H9 (cell line): ENCODE results near the gene CDC14A. TPM values are rescaled to one million over a fixed set of nuclear protein-coding genes. Genes with fewer than 3 reads are reported as not detected.

Source experiments
- DNase-seq: peaks from one replicate; pipeline ENCODE4 v3.0.0-alpha.2; 2017
- H2AFZ ChIP-seq: one replicate; pipeline ENCODE4 v1.6.1; 2013; ENCODE audit warnings: mild to moderate bottlenecking, low read length, control low read depth, moderate library complexity
- H2AK5ac ChIP-seq: 2 replicates; pipeline ENCODE4 v1.6.1; 2013; ENCODE audit warnings: low read length, control low read depth, mixed read lengths; ENCODE audit not compliant: insufficient read length
- H2BK120ac ChIP-seq: one replicate; pipeline ENCODE4 v1.6.1; 2013; ENCODE audit warnings: low read depth, mild to moderate bottlenecking, low read length, control low read depth, inconsistent platforms; ENCODE audit not compliant: poor library complexity, severe bottlenecking
- H2BK12ac ChIP-seq: 2 replicates; pipeline ENCODE4 v1.6.1; 2013; ENCODE audit warnings: low read length, control low read depth, mixed read lengths, low read depth; ENCODE audit not compliant: insufficient read length
- H2BK15ac ChIP-seq: 2 replicates; pipeline ENCODE4 v1.6.1; 2013; ENCODE audit warnings: low read depth, low read length, control low read depth
- H2BK20ac ChIP-seq: one replicate; pipeline ENCODE4 v1.6.1; 2013; ENCODE audit warnings: low read depth, mild to moderate bottlenecking, low read length, control low read depth, inconsistent platforms; ENCODE audit not compliant: poor library complexity, severe bottlenecking
- H2BK5ac ChIP-seq: 2 replicates; pipeline ENCODE4 v1.6.1; 2013; ENCODE audit warnings: low read length, control low read depth, mixed read lengths; ENCODE audit not compliant: insufficient read length
- H3K14ac ChIP-seq: 2 replicates; pipeline ENCODE4 v1.6.1; 2013; ENCODE audit warnings: low read length, control low read depth; ENCODE audit not compliant: insufficient read depth
- H3K18ac ChIP-seq: 2 replicates; pipeline ENCODE4 v1.6.1; 2013; ENCODE audit warnings: low read depth, mild to moderate bottlenecking, mixed read lengths, low read length, control low read depth; ENCODE audit not compliant: insufficient read length
- H3K23ac ChIP-seq: 2 replicates; pipeline ENCODE4 v1.6.1; 2013; ENCODE audit warnings: low read length, control low read depth, mixed read lengths, low read depth; ENCODE audit not compliant: insufficient read length
- H3K23me2 ChIP-seq: 2 replicates; pipeline ENCODE4 v1.6.1; 2013; ENCODE audit warnings: low read depth, mild to moderate bottlenecking, mixed read lengths, low read length, control low read depth; ENCODE audit not compliant: insufficient read length, poor library complexity, severe bottlenecking
- H3K27ac ChIP-seq: 2 replicates; pipeline ENCODE4 v1.5.1; 2013; ENCODE audit warnings: low read length, control low read depth, mixed read lengths, low read depth; ENCODE audit not compliant: insufficient read length
- H3K27me3 ChIP-seq: 2 replicates; pipeline ENCODE4 v1.6.1; 2013; ENCODE audit warnings: low read length, control low read depth, inconsistent platforms; ENCODE audit not compliant: insufficient read depth
- H3K4ac ChIP-seq: 2 replicates; pipeline ENCODE4 v1.6.1; 2013; ENCODE audit warnings: low read depth, mild to moderate bottlenecking, control low read depth, inconsistent platforms, low read length, moderate library complexity
- H3K4me1 ChIP-seq: 2 replicates; pipeline ENCODE4 v1.6.1; 2013; ENCODE audit warnings: low read length, control low read depth, inconsistent platforms; ENCODE audit not compliant: insufficient read depth
- H3K4me2 ChIP-seq: 2 replicates; pipeline ENCODE4 v1.6.1; 2013; ENCODE audit warnings: low read length, control low read depth, mixed read lengths; ENCODE audit not compliant: insufficient read length, insufficient read depth
- H3K56ac ChIP-seq: 2 replicates; pipeline ENCODE4 v1.6.1; 2013; ENCODE audit warnings: low read depth, mild to moderate bottlenecking, mixed read lengths, low read length, control low read depth; ENCODE audit not compliant: insufficient read length
- H3K79me1 ChIP-seq: 2 replicates; pipeline ENCODE4 v1.6.1; 2013; ENCODE audit warnings: low read depth, mild to moderate bottlenecking, moderate library complexity, low read length, control low read depth, inconsistent platforms; ENCODE audit not compliant: insufficient read depth, poor library complexity, severe bottlenecking
- H3K79me2 ChIP-seq: 2 replicates; pipeline ENCODE4 v1.6.1; 2013; ENCODE audit warnings: low read length, control low read depth, inconsistent platforms; ENCODE audit not compliant: insufficient read depth
- H3K9ac ChIP-seq: 2 replicates; pipeline ENCODE4 v1.6.1; 2013; ENCODE audit warnings: low read length, control low read depth, mixed read lengths; ENCODE audit not compliant: insufficient read length; ENCODE audit errors: extremely low read depth
- H3K9me3 ChIP-seq: one replicate; pipeline ENCODE4 v1.6.1; 2013; ENCODE audit warnings: low read depth, low read length, inconsistent platforms; ENCODE audit not compliant: control insufficient read depth
- H3T11ph ChIP-seq: one replicate; pipeline ENCODE4 v1.6.1; 2013; ENCODE audit warnings: mild to moderate bottlenecking, low read length, control low read depth, inconsistent platforms
- H4K20me1 ChIP-seq: one replicate; pipeline ENCODE4 v1.6.1; 2013; ENCODE audit not compliant: control insufficient read depth, insufficient read length, insufficient read depth
- H4K5ac ChIP-seq: 2 replicates; pipeline ENCODE4 v1.6.1; 2013; ENCODE audit warnings: low read depth, mild to moderate bottlenecking, mixed read lengths, low read length, control low read depth; ENCODE audit not compliant: insufficient read length
- H4K8ac ChIP-seq: replicated peaks from 2 replicates; pipeline ENCODE4 v1.6.1; 2013; ENCODE audit warnings: low read length, control low read depth, mixed read lengths, low read depth; ENCODE audit not compliant: insufficient read length
- H4K91ac ChIP-seq: 2 replicates; pipeline ENCODE4 v1.6.1; 2013; ENCODE audit warnings: low read depth, mild to moderate bottlenecking, moderate library complexity, mixed read lengths, low read length, control low read depth; ENCODE audit not compliant: insufficient read length
- H3K27ac Mint-ChIP-seq, 3 experiments: 2 replicates in 2 of 3; 3 replicates in 1 of 3; pipeline ENCODE4 v1.8.0; 2020 to 2021; ENCODE audit warnings: mixed read lengths in 3 of 3, mild to moderate bottlenecking in 1 of 3, moderate library complexity in 1 of 3
- H3K27me3 Mint-ChIP-seq: 2 replicates; pipeline ENCODE4 v1.8.0; 2021; ENCODE audit warnings: low read depth, mild to moderate bottlenecking, moderate library complexity, mixed read lengths
- H3K36me3 Mint-ChIP-seq, 3 experiments: 2 replicates in 2 of 3; 3 replicates in 1 of 3; pipeline ENCODE4 v1.8.0; 2020 to 2021; ENCODE audit warnings: low read depth in 3 of 3, mixed read lengths in 3 of 3; ENCODE audit not compliant: insufficient read depth in 1 of 3
- H3K4me1 Mint-ChIP-seq, 2 experiments: 2 replicates each; pipeline ENCODE4 v1.8.0; 2020; ENCODE audit warnings: mixed read lengths in 2 of 2
- H3K4me3 Mint-ChIP-seq, 2 experiments: 2 replicates in 1 of 2; 3 replicates in 1 of 2; pipeline ENCODE4 v1.8.0; 2020 to 2021; ENCODE audit warnings: mild to moderate bottlenecking in 2 of 2, mixed read lengths in 2 of 2, moderate library complexity in 1 of 2
- H3K9me3 Mint-ChIP-seq, 2 experiments: 2 replicates in 1 of 2; 3 replicates in 1 of 2; pipeline ENCODE4 v1.8.0; 2020; ENCODE audit warnings: mild to moderate bottlenecking in 2 of 2, mixed read lengths in 2 of 2, moderate library complexity in 1 of 2
- CTCF ChIP-seq: fragments of 200-600 bp; sonication (generic); conservative IDR thresholded peaks from 3 replicates; pipeline ENCODE4 v1.8.0; 2021; ENCODE audit warnings: antibody characterized with exemption, mild to moderate bottlenecking
- WGBS: extraction: QIAGEN DNeasy Blood & Tissue Kit; methylation state at CpG from one replicate; pipeline ENCODE4 v1.1.7; 2013; ENCODE audit warnings: missing lambda C conversion rate, low lambda C conversion rate, mixed read lengths; ENCODE audit not compliant: insufficient read length; ENCODE audit errors: extremely low coverage; 5-methylcytosine and 5-hydroxymethylcytosine counted together
- total RNA-seq: library from RNA; stranded (reverse); gene quantifications from 2 replicates; pipeline ENCODE4 v1.2.1, GENCODE V29; 2021

The CDC14A gene
- total RNA-seq, 1 experiment from 2014 or later: 8.9 TPM

GRCh38 chr1:100390531-100390930 lies 38.2 kb downstream of the CDC14A start:
- no peaks in the 10 kb centered on the region for H3K27me3 Mint-ChIP-seq
- WGBS: no CpG with 5 or more reads among the region's 2 CpGs
- Histone ChIP-seq H4K8ac (no peak overlapping the region), H3K9ac (no peak overlapping the region), H3K79me1 (peaks cover 2% of the 10 kb centered on the region), H4K91ac (no peak overlapping the region), H3K23me2 (no peaks in the 10 kb centered on the region), H3K4ac (no peak overlapping the region), H3K4me1 (no peaks in the 10 kb centered on the region; the same call in 1 of the 2 replicates), H3K14ac (no peak overlapping the region), H2AFZ (no peak overlapping the region), H2BK15ac (no peak overlapping the region), H3K9me3 (no peaks in the 10 kb centered on the region), H3K56ac (no peak overlapping the region), H2BK12ac (no peak overlapping the region), H2BK20ac (no peak overlapping the region), H3T11ph (no peak overlapping the region), H2AK5ac (no peak overlapping the region), H3K23ac (no peak overlapping the region), H3K27me3 (no peaks in the 10 kb centered on the region), H3K79me2 (no peaks in the 10 kb centered on the region), H3K27ac (no peak overlapping the region), H2BK120ac (no peak overlapping the region), H3K18ac (no peak overlapping the region), H3K4me2 (no peak overlapping the region), H4K20me1 (no peaks in the 10 kb centered on the region), H4K5ac (no peak overlapping the region), H2BK5ac (no peak overlapping the region)
- no peaks in the 10 kb centered on the region for H3K9me3 Mint-ChIP-seq
- H3K4me1 Mint-ChIP-seq: peaks cover 16 to 17% of the 10 kb centered on the region in 2 experiments
- DNase-seq: no peak
- no peak overlapping the region for H3K4me3 Mint-ChIP-seq
- no peak for TF ChIP-seq CTCF
- H3K27ac Mint-ChIP-seq: no peak overlapping the region
- H3K36me3 Mint-ChIP-seq: peaks cover 0 to 5% (median 0%) of the 10 kb centered on the region in 3 experiments; a peak in 2 of 7 replicates
